Lung (tissue), 12 donors: ENCODE results near the gene HNRNPLL. TPM values are rescaled to one million over a fixed set of nuclear protein-coding genes. Genes with fewer than 3 reads are reported as not detected.

Experiments
- ATAC-seq: fragments of 200-7000 bp; cut with Tn5 transposase; one replicate; pipeline ENCODE4 v1.9.1; 2020; ENCODE audit warnings: moderate number of reproducible peaks; ENCODE audit not compliant: insufficient read depth, low FRiP score
- DNase-seq, 3 donors: peaks; one replicate each; pipeline ENCODE4 v3.0.0-alpha.2; 2013 to 2017
- H3K27ac ChIP-seq, 2 donors: one replicate each; pipeline ENCODE4 v1.5.1; 2013; ENCODE audit warnings: mild to moderate bottlenecking in 2 of 2, moderate library complexity in 2 of 2, control low read depth in 1 of 2, inconsistent platforms in 1 of 2, low read depth in 1 of 2, low read length in 1 of 2
- H3K27me3 ChIP-seq, 3 donors: one replicate each; pipeline ENCODE4 v1.5.1; 2013; ENCODE audit warnings: low read length in 2 of 3; ENCODE audit not compliant: control insufficient read depth in 3 of 3, insufficient read depth in 3 of 3
- H3K36me3 ChIP-seq, 4 donors: one replicate each; pipeline ENCODE4 v1.5.1; 2013; ENCODE audit warnings: low read length in 4 of 4, mild to moderate bottlenecking in 1 of 4, moderate library complexity in 1 of 4; ENCODE audit not compliant: control insufficient read depth in 4 of 4, insufficient read depth in 4 of 4
- H3K4me1 ChIP-seq, 5 donors: one replicate each; pipeline ENCODE4 v1.5.1; 2013; ENCODE audit warnings: low read length in 5 of 5, mild to moderate bottlenecking in 2 of 5, moderate library complexity in 1 of 5; ENCODE audit not compliant: control insufficient read depth in 5 of 5, insufficient read depth in 5 of 5
- H3K4me3 ChIP-seq: one replicate; pipeline ENCODE4 v1.5.1; 2013; ENCODE audit warnings: mild to moderate bottlenecking, control low read depth, moderate library complexity
- H3K9ac ChIP-seq, 2 donors: one replicate each; pipeline ENCODE4 v1.5.1; 2013; ENCODE audit warnings: low read length in 2 of 2, control low read depth in 1 of 2; ENCODE audit not compliant: insufficient read depth in 1 of 2
- H3K9me3 ChIP-seq, 4 donors: one replicate each; pipeline ENCODE4 v1.5.1; 2013; ENCODE audit warnings: low read length in 3 of 4, mild to moderate bottlenecking in 1 of 4, moderate library complexity in 1 of 4; ENCODE audit not compliant: control insufficient read depth in 4 of 4, insufficient read depth in 3 of 4
- CTCF ChIP-seq: IDR thresholded peaks from 2 replicates; pipeline ENCODE4 v1.5.1; 2012; ENCODE audit warnings: mild to moderate bottlenecking; ENCODE audit errors: control extremely low read depth, extremely low read depth
- WGBS, 2 donors: extraction: QIAGEN DNeasy Blood & Tissue Kit; methylation state at CpG; one replicate each; pipeline ENCODE4 v1.1.7; 2013; 5-methylcytosine and 5-hydroxymethylcytosine counted together
- polyA plus RNA-seq, 2 donors: library from polyadenylated mRNA; stranded (reverse); fragments of 200-250 nt; gene quantifications; one replicate each; pipeline ENCODE4 v1.2.1, GENCODE V29; 2013
- total RNA-seq, 2 donors: library from RNA; depleted of rRNA in 1 of 2; stranded (reverse); fragments of >200 nt in 1 of 2; gene quantifications; one replicate each; pipeline ENCODE4 v1.2.1, GENCODE V29; 2014 to 2021
- donor health status: control.
- donor health status: control.
- donor health status: Bipolar disorder and iron deficiency.
- donor health status: healthy.
- donor health status: DM: yes; HTN: yes; CAD: no.

The HNRNPLL gene
- total and polyA plus RNA-seq, 4 donors: 12.4 to 88.8 (median 30.7) TPM

GRCh38 chr2:38560092-38560491, 42.6 kb downstream of the HNRNPLL start:
- no peak for DNase-seq
- TF ChIP-seq CTCF: no peak
- ATAC-seq: no peak
- 97 to 99% methylated on average over 2 of the region's 2 CpGs for WGBS, 2 donors
- no peak overlapping the region for H3K27ac ChIP-seq
- peaks cover 1 to 23% (median 12%) of the 10 kb centered on the region in 4 donors for H3K36me3 ChIP-seq
- H3K9ac ChIP-seq: no peak overlapping the region
- no peaks in the 10 kb centered on the region for H3K9me3 ChIP-seq
- H3K27me3 ChIP-seq: no peaks in the 10 kb centered on the region
- H3K4me1 ChIP-seq: no peaks in the 10 kb centered on the region
- no peak overlapping the region for H3K4me3 ChIP-seq

GRCh38 chr2:38557981-38558380, 44.7 kb downstream of the HNRNPLL start:
- peaks cover 1 to 19% (median 10%) of the 10 kb centered on the region in 4 donors for H3K36me3 ChIP-seq
- TF ChIP-seq CTCF: no peak
- no peaks in the 10 kb centered on the region for H3K4me1 ChIP-seq
- no peak overlapping the region for H3K4me3 ChIP-seq
- no peak overlapping the region for H3K9ac ChIP-seq
- H3K27ac ChIP-seq: no peak overlapping the region
- WGBS, 2 donors: 92 to 94% methylated on average over 5 of the region's 5 CpGs
- DNase-seq (no peak), ATAC-seq (no peak)
- no peaks in the 10 kb centered on the region for H3K27me3 ChIP-seq
- no peaks in the 10 kb centered on the region for H3K9me3 ChIP-seq

GRCh38 chr2:38557217-38557616, 45.5 kb downstream of the HNRNPLL start:
- ATAC-seq (no peak), DNase-seq (no peak)
- Histone ChIP-seq H3K4me3 (no peak overlapping the region), H3K9me3 (no peaks in the 10 kb centered on the region), H3K36me3 (peaks cover 3 to 19% (median 10%) of the 10 kb centered on the region in 4 donors), H3K27me3 (no peaks in the 10 kb centered on the region), H3K9ac (no peak overlapping the region), H3K27ac (no peak overlapping the region), H3K4me1 (no peaks in the 10 kb centered on the region)
- WGBS, 2 donors: 91 to 95% methylated on average over 2 of the region's 2 CpGs
- no peak for TF ChIP-seq CTCF
